Keratinocyte (primary cell): ENCODE results near the gene LPGAT1.

ENCODE experiments used
- EZH2 ChIP-seq: IDR thresholded peaks from one replicate; pipeline ENCODE4 v1.6.1; 2012; ENCODE audit warnings: inconsistent platforms, mild to moderate bottlenecking, low read length, moderate library complexity
- TF ChIP-seq, protein P1 (sequence below), 3 experiments: IDR thresholded peaks in 1 of 3; conservative IDR thresholded peaks in 1 of 3; optimal IDR thresholded peaks in 1 of 3; 2 replicates in 2 of 3; 3 replicates in 1 of 3; pipeline versions ENCODE3 to v1.5.1; 2011; ENCODE audit warnings: low read length in 3 of 3, mild to moderate bottlenecking in 3 of 3, moderate library complexity in 2 of 3, control low read depth in 1 of 3, inconsistent platforms in 1 of 3; ENCODE audit not compliant: insufficient read depth in 2 of 3; ENCODE audit errors: extremely low read depth in 1 of 3

DNA sequence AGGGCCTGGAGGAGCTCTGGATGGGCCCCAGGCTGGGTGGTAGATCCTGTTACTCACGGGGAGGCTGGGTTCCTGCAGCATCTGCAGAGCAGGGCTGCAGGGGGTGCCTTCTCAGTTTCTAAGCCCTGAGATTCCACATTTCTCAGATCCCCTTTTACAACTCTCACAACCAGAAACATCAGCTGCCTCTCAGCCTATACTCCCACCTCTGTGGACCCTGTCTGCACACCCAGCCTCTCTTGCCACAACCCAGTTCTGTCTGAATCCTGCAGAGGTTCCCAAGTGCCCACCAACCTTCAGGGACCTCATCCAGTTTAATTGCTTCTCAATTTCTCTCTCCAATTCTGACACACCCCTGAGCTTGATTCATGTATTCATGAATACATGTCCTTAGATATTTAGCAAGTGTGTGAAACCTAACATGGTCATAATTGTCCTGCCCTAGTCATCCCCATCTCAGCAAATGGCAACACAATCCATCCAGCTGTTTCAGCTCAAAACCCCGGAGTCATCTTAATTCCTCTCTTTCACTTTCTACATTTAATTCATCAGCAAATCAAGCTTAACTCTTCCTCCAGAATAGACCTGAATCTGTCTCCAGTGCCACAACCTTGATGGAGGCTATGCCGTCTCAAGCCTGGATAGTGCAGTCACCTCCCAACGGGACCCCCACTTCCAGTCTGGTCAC is 98.1 kb downstream of the LPGAT1 start:
- TF ChIP-seq, protein P1, sequence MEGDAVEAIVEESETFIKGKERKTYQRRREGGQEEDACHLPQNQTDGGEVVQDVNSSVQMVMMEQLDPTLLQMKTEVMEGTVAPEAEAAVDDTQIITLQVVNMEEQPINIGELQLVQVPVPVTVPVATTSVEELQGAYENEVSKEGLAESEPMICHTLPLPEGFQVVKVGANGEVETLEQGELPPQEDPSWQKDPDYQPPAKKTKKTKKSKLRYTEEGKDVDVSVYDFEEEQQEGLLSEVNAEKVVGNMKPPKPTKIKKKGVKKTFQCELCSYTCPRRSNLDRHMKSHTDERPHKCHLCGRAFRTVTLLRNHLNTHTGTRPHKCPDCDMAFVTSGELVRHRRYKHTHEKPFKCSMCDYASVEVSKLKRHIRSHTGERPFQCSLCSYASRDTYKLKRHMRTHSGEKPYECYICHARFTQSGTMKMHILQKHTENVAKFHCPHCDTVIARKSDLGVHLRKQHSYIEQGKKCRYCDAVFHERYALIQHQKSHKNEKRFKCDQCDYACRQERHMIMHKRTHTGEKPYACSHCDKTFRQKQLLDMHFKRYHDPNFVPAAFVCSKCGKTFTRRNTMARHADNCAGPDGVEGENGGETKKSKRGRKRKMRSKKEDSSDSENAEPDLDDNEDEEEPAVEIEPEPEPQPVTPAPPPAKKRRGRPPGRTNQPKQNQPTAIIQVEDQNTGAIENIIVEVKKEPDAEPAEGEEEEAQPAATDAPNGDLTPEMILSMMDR (optimal IDR thresholded peaks at IDR 0.05 in 1 of 3, IDR thresholded peaks at IDR 0.05 in 1 of 3, conservative IDR thresholded peaks at IDR 0.05 in 1 of 3; ENCODE audit: extremely low read depth in 1 of 3, insufficient read depth in 2 of 3, low read length in 3 of 3), result no peak
- TF ChIP-seq EZH2, result no peak
